HEK293 (cell line): ENCODE results near the gene SNRNP70.

Source experiments
- CTCF ChIA-PET: fragments of 350-600 bp; formaldehyde crosslinking; extraction: SDS; loops from one replicate; lab custom pipeline; 2021; ENCODE audit warnings: antibody characterized with exemption; lab: Yijun Ruan, JAX
- POLR2A ChIA-PET: fragments of 300-600 bp; formaldehyde crosslinking; extraction: SDS; loops from one replicate; lab custom pipeline; 2020; ENCODE audit warnings: antibody characterized with exemption, inconsistent platforms; lab: Yijun Ruan, JAX
- H3K27ac ChIP-seq: fragments of 200-500 bp; sonication (Bioruptor generic); 2 replicates; pipeline ENCODE4 v1.5.1; 2014; ENCODE audit warnings: low read depth, low read length, control low read depth, inconsistent platforms; ENCODE audit errors: extremely low read depth
- H3K36me3 ChIP-seq, 2 experiments: fragments of 200-500 bp in 1 of 2; sonication (Bioruptor generic) in 1 of 2; 1 replicate in 1 of 2; 2 replicates in 1 of 2; pipeline ENCODE4 v1.5.1; 2014 to 2017; ENCODE audit warnings: inconsistent platforms in 2 of 2, low read length in 2 of 2; ENCODE audit not compliant: control insufficient read depth in 2 of 2, insufficient read depth in 1 of 2
- H3K4me1 ChIP-seq: fragments of 200-500 bp; sonication (Bioruptor generic); 2 replicates; pipeline ENCODE4 v1.5.1; 2014; ENCODE audit warnings: mild to moderate bottlenecking, low read length, inconsistent platforms; ENCODE audit not compliant: control insufficient read depth, insufficient read depth
- H3K4me3 ChIP-seq: 2 replicates; pipeline ENCODE4 v1.5.1; 2011; ENCODE audit warnings: low read depth, mild to moderate bottlenecking, control low read depth, low read length, moderate library complexity
- H3K9me3 ChIP-seq: fragments of 200-500 bp; sonication (Bioruptor generic); 2 replicates; pipeline ENCODE4 v1.5.1; 2014; ENCODE audit warnings: low read depth, low read length, inconsistent platforms; ENCODE audit not compliant: control insufficient read depth, insufficient read depth
- KLF1 ChIP-seq: fragments of 450-650 bp; formaldehyde crosslinking; IDR thresholded peaks from 2 replicates; pipeline ENCODE4 v1.5.1; 2016; ENCODE audit warnings: missing biosample characterization, missing genetic modification characterization
- KLF8 ChIP-seq: fragments of 450-650 bp; formaldehyde crosslinking; IDR thresholded peaks from 2 replicates; pipeline ENCODE4 v1.5.1; 2016; ENCODE audit warnings: missing biosample characterization, missing genetic modification characterization
- SP3 ChIP-seq: fragments of 450-650 bp; formaldehyde crosslinking; IDR thresholded peaks from 2 replicates; pipeline ENCODE4 v1.5.1; 2016; ENCODE audit warnings: missing biosample characterization, missing genetic modification characterization
- YY2 ChIP-seq: fragments of 450-650 bp; formaldehyde crosslinking; IDR thresholded peaks from 2 replicates; pipeline ENCODE4 v1.5.1; 2016; ENCODE audit warnings: missing biosample characterization, missing genetic modification characterization
- ZFHX2 ChIP-seq: fragments of 450-650 bp; formaldehyde crosslinking; conservative IDR thresholded peaks from 2 replicates; pipeline ENCODE4 v1.5.1; 2016; ENCODE audit warnings: missing biosample characterization, missing genetic modification characterization
- ZNF140 ChIP-seq: fragments of 450-650 bp; formaldehyde crosslinking; IDR thresholded peaks from 2 replicates; pipeline ENCODE4 v1.5.1; 2016; ENCODE audit warnings: missing biosample characterization, missing genetic modification characterization
- ZNF146 ChIP-seq: fragments of 450-650 bp; formaldehyde crosslinking; IDR thresholded peaks from 2 replicates; pipeline ENCODE4 v1.5.1; 2016; ENCODE audit warnings: missing biosample characterization, missing genetic modification characterization
- ZNF2 ChIP-seq: fragments of 450-650 bp; formaldehyde crosslinking; IDR thresholded peaks from 2 replicates; pipeline ENCODE4 v1.5.1; 2016; ENCODE audit warnings: missing biosample characterization, missing genetic modification characterization
- ZNF302 ChIP-seq: fragments of 450-650 bp; formaldehyde crosslinking; IDR thresholded peaks from 2 replicates; pipeline ENCODE4 v1.5.1; 2016; ENCODE audit warnings: missing biosample characterization, missing genetic modification characterization, low read depth
- ZNF335 ChIP-seq: fragments of 450-650 bp; formaldehyde crosslinking; conservative IDR thresholded peaks from 2 replicates; pipeline ENCODE4 v1.5.1; 2016; ENCODE audit warnings: missing biosample characterization, missing genetic modification characterization
- ZNF341 ChIP-seq: fragments of 450-650 bp; formaldehyde crosslinking; IDR thresholded peaks from 2 replicates; pipeline ENCODE4; 2016; ENCODE audit warnings: low read depth, missing biosample characterization, missing genetic modification characterization
- ZNF362 ChIP-seq: fragments of 450-650 bp; formaldehyde crosslinking; IDR thresholded peaks from 2 replicates; pipeline ENCODE4 v1.5.1; 2016; ENCODE audit warnings: missing biosample characterization, missing genetic modification characterization
- ZNF366 ChIP-seq: fragments of 450-650 bp; formaldehyde crosslinking; conservative IDR thresholded peaks from 2 replicates; pipeline ENCODE4 v1.5.1; 2016; ENCODE audit warnings: missing biosample characterization, missing genetic modification characterization
- ZNF433 ChIP-seq: fragments of 450-650 bp; formaldehyde crosslinking; IDR thresholded peaks from 2 replicates; pipeline ENCODE4 v1.5.1; 2016; ENCODE audit warnings: missing biosample characterization, missing genetic modification characterization, low read depth
- ZNF529 ChIP-seq: fragments of 450-650 bp; formaldehyde crosslinking; IDR thresholded peaks from 2 replicates; pipeline ENCODE4 v1.5.1; 2017; ENCODE audit warnings: missing genetic modification characterization, missing biosample characterization; ENCODE audit not compliant: insufficient replicate concordance
- ZNF561 ChIP-seq: fragments of 450-650 bp; IDR thresholded peaks from 2 replicates; pipeline ENCODE4 v1.5.1; 2018; ENCODE audit warnings: missing biosample characterization, missing genetic modification characterization, borderline replicate concordance
- ZNF600 ChIP-seq: fragments of 450-650 bp; formaldehyde crosslinking; IDR thresholded peaks from 2 replicates; pipeline ENCODE4 v1.5.1; 2016; ENCODE audit warnings: missing biosample characterization, missing genetic modification characterization
- ZNF792 ChIP-seq: fragments of 450-650 bp; formaldehyde crosslinking; IDR thresholded peaks from 2 replicates; pipeline ENCODE4 v1.5.1; 2016; ENCODE audit warnings: missing biosample characterization, missing genetic modification characterization
- ZSCAN16 ChIP-seq: fragments of 450-650 bp; formaldehyde crosslinking; IDR thresholded peaks from 2 replicates; pipeline ENCODE4 v1.5.1; 2016; ENCODE audit warnings: missing biosample characterization, missing genetic modification characterization
- ZSCAN5A ChIP-seq: fragments of 450-650 bp; formaldehyde crosslinking; IDR thresholded peaks from 2 replicates; pipeline ENCODE4 v1.5.1; 2016; ENCODE audit warnings: missing biosample characterization, missing genetic modification characterization
- TF ChIP-seq, protein P1 (sequence below): fragments of 450-650 bp; formaldehyde crosslinking; IDR thresholded peaks from 2 replicates; pipeline ENCODE4 v1.5.1; 2016; ENCODE audit warnings: missing biosample characterization, missing genetic modification characterization
- TF ChIP-seq, protein P2 (sequence below): fragments of 450-650 bp; formaldehyde crosslinking; IDR thresholded peaks from 2 replicates; pipeline ENCODE4 v1.5.1; 2017; ENCODE audit warnings: missing biosample characterization, missing genetic modification characterization
- TF ChIP-seq, protein P3 (sequence below): fragments of 450-650 bp; formaldehyde crosslinking; IDR thresholded peaks from 2 replicates; pipeline ENCODE4 v1.5.1; 2016; ENCODE audit warnings: missing biosample characterization, missing genetic modification characterization
- TF ChIP-seq, protein P4 (sequence below): fragments of 450-650 bp; formaldehyde crosslinking; IDR thresholded peaks from 2 replicates; pipeline ENCODE4 v1.5.1; 2016; ENCODE audit warnings: missing biosample characterization, missing genetic modification characterization, borderline replicate concordance

Gene SNRNP70

GRCh38 chr19:49128545-49129237 is 43.4 kb downstream of the SNRNP70 start (continued):
- TF ChIP-seq ZNF302 (tag by site-specific recombination) (no peak), ZNF341 (tag by site-specific recombination) (peak; percentile 84), YY2 (tag by site-specific recombination) (peak; percentile 57; the same call in 1 of the 2 replicates), ZNF366 (peak; percentile 48; the same call in 1 of the 2 replicates), ZFHX2 (tag by site-specific recombination) (peak; percentile 54), ZSCAN16 (tag by site-specific recombination) (no peak), ZNF362 (tag by site-specific recombination) (peak; percentile 61; the same call in 1 of the 2 replicates), SP3 (no peak), ZNF335 (peak; percentile 37; the same call in 1 of the 2 replicates), ZNF529 (tag by site-specific recombination) (no peak), KLF8 (tag by site-specific recombination) (peak; percentile 7; the same call in 1 of the 2 replicates), ZNF433 (tag by site-specific recombination) (no peak)
- TF ChIP-seq, protein P1, sequence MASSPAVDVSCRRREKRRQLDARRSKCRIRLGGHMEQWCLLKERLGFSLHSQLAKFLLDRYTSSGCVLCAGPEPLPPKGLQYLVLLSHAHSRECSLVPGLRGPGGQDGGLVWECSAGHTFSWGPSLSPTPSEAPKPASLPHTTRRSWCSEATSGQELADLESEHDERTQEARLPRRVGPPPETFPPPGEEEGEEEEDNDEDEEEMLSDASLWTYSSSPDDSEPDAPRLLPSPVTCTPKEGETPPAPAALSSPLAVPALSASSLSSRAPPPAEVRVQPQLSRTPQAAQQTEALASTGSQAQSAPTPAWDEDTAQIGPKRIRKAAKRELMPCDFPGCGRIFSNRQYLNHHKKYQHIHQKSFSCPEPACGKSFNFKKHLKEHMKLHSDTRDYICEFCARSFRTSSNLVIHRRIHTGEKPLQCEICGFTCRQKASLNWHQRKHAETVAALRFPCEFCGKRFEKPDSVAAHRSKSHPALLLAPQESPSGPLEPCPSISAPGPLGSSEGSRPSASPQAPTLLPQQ (tag by site-specific recombination): no peak
- TF ChIP-seq, protein P2, sequence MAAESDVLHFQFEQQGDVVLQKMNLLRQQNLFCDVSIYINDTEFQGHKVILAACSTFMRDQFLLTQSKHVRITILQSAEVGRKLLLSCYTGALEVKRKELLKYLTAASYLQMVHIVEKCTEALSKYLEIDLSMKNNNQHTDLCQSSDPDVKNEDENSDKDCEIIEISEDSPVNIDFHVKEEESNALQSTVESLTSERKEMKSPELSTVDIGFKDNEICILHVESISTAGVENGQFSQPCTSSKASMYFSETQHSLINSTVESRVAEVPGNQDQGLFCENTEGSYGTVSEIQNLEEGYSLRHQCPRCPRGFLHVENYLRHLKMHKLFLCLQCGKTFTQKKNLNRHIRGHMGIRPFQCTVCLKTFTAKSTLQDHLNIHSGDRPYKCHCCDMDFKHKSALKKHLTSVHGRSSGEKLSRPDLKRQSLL (tag by site-specific recombination): 0 out of 2 replicates have a peak, but pooled peaks have one; percentile 39

DNA sequence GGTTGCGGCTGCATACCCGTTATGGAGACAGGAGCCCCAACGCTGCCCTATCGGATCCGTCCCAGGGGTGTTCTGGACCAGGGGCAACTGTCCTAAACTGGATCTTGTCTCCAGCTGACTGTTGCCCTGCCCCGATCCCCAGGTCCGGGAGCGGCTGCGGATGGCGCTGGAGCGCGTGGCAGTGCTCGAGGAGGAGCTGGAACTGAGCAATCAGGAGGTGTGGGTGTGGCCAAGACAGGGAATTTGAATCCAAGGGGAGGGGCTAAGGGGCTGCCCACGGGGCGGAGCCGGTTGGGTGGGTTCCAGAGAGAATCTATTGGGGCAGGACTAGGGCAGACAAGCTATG is 44.0 kb downstream of the SNRNP70 start:
- CTCF ChIA-PET: interaction anchor here (0.7 to 3.2 kb wide), 7 partner anchors 17 to 136 kb away, joined by 3 to 20 read pairs (median 4); partner anchors contain the start of genes GYS1 and RUVBL2
- POLR2A ChIA-PET: interaction anchor here (0.5 to 1.2 kb wide), 2 partner anchors 20 to 29 kb away, joined by 4 to 7 read pairs; no protein-coding TSS in a partner anchor

More for the DNA sequence above, 44.0 kb downstream of the SNRNP70 start:
- TF ChIP-seq ZNF2 (tag by site-specific recombination): no peak
- TF ChIP-seq, protein P3, sequence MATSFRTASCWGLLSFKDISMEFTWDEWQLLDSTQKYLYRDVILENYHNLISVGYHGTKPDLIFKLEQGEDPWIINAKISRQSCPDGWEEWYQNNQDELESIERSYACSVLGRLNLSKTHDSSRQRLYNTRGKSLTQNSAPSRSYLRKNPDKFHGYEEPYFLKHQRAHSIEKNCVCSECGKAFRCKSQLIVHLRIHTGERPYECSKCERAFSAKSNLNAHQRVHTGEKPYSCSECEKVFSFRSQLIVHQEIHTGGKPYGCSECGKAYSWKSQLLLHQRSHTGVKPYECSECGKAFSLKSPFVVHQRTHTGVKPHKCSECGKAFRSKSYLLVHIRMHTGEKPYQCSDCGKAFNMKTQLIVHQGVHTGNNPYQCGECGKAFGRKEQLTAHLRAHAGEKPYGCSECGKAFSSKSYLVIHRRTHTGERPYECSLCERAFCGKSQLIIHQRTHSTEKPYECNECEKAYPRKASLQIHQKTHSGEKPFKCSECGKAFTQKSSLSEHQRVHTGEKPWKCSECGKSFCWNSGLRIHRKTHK (tag by site-specific recombination): no peak
- TF ChIP-seq ZNF140 (tag by site-specific recombination): no peak
- TF ChIP-seq ZNF561: no peak
- TF ChIP-seq ZNF600 (tag by site-specific recombination): peak; percentile 74
- TF ChIP-seq ZNF146: no peak
- TF ChIP-seq KLF1 (tag by site-specific recombination): peak; percentile 37; the same call in 1 of the 2 replicates
- TF ChIP-seq, protein P2 (tag by site-specific recombination): peak; percentile 60; the same call in 1 of the 2 replicates
- no peak for TF ChIP-seq ZSCAN5A (tag by site-specific recombination)
- TF ChIP-seq ZNF792 (tag by site-specific recombination): no peak
- TF ChIP-seq, protein P4, sequence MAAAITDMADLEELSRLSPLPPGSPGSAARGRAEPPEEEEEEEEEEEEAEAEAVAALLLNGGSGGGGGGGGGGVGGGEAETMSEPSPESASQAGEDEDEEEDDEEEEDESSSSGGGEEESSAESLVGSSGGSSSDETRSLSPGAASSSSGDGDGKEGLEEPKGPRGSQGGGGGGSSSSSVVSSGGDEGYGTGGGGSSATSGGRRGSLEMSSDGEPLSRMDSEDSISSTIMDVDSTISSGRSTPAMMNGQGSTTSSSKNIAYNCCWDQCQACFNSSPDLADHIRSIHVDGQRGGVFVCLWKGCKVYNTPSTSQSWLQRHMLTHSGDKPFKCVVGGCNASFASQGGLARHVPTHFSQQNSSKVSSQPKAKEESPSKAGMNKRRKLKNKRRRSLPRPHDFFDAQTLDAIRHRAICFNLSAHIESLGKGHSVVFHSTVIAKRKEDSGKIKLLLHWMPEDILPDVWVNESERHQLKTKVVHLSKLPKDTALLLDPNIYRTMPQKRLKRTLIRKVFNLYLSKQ: no peak
- H3K9me3 ChIP-seq: no peaks in the 10 kb centered on the region
- H3K4me1 ChIP-seq: peaks cover 7% of the 10 kb centered on the region
- no peak overlapping the region for H3K4me3 ChIP-seq
- H3K36me3 ChIP-seq: peaks cover 0 to 23% of the 10 kb centered on the region in 2 experiments; a peak in 2 of 3 replicates
- no peak overlapping the region for H3K27ac ChIP-seq
